ENCODE results near the gene ADCY9. TPM values are rescaled to one million over a fixed set of nuclear protein-coding genes. Genes with fewer than 3 reads are reported as not detected.
"Not testable (repeated sequence)": the region's sequence is repeated elsewhere in the genome, so short reads cannot be mapped to it uniquely, and the experiment has no call there.

Gene ADCY9
- total RNA-seq, 1 experiment from 2014 or later = 10.5 TPM

DNA sequence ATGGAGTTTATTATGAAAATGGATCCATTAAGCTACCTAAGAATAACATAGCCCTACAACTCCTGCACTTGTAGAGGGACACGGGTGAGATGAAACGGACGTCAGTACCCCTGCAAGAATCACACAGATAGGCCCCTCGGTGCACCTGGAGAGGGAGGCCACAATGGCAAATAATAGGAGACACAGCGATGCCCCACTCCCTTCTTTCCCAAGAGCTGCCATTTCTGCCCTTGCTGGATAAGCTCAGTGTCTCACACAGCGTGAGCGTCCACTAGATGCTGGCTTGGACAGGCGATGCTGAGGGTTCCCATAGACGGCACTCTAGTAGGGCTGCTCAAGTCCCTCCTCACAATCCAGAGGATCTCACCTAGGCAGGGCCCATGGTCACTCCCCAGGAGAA is 67.8 kb downstream of the ADCY9 start:
- H3K9me2 ChIP-seq (ENCODE audit: insufficient read depth) = no peaks in the 10 kb centered on the region
- no peaks in the 10 kb centered on the region for H3K27me3 ChIP-seq (ENCODE audit: insufficient read depth, low read depth)
- no peaks in the 10 kb centered on the region for H3K79me2 ChIP-seq (ENCODE audit: low read depth)
- TF ChIP-seq, protein P1, sequence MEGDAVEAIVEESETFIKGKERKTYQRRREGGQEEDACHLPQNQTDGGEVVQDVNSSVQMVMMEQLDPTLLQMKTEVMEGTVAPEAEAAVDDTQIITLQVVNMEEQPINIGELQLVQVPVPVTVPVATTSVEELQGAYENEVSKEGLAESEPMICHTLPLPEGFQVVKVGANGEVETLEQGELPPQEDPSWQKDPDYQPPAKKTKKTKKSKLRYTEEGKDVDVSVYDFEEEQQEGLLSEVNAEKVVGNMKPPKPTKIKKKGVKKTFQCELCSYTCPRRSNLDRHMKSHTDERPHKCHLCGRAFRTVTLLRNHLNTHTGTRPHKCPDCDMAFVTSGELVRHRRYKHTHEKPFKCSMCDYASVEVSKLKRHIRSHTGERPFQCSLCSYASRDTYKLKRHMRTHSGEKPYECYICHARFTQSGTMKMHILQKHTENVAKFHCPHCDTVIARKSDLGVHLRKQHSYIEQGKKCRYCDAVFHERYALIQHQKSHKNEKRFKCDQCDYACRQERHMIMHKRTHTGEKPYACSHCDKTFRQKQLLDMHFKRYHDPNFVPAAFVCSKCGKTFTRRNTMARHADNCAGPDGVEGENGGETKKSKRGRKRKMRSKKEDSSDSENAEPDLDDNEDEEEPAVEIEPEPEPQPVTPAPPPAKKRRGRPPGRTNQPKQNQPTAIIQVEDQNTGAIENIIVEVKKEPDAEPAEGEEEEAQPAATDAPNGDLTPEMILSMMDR (conservative IDR thresholded peaks at IDR 0.05) = no peak
- TF ChIP-seq EZH2 (IDR thresholded peaks at IDR 0.05; ENCODE audit: low read depth) = no peak
- intact Hi-C loops (cut with micrococcal nuclease; ENCODE audit: unreplicated experiment) = no loop called here
- no peaks in the 10 kb centered on the region for H3K36me3 ChIP-seq (ENCODE audit: low read depth)
- no peak overlapping the region for H3K4me3 ChIP-seq
- H3F3A ChIP-seq (ENCODE audit: insufficient read depth, low read depth) = peaks cover 11% of the 10 kb centered on the region
- H3K9me3 ChIP-seq (ENCODE audit: insufficient read depth, low read depth) = no peaks in the 10 kb centered on the region
- no peak for DNase-seq
- H3K4me2 ChIP-seq = no peak overlapping the region
- BruUV-seq (replicated peaks) = no TSS peak
- H2AFZ ChIP-seq = no peak overlapping the region
- H3K27ac ChIP-seq = no peak overlapping the region
- CTCF ChIA-PET = no interaction called here
- H3K4me1 ChIP-seq (replicated peaks; ENCODE audit: insufficient read depth) = peaks cover 16% of the 10 kb centered on the region
- no peaks in the 10 kb centered on the region for H4K20me1 ChIP-seq (ENCODE audit: insufficient read depth)
- POLR2A ChIA-PET (ENCODE audit: unreplicated experiment) = no interaction called here

DNA sequence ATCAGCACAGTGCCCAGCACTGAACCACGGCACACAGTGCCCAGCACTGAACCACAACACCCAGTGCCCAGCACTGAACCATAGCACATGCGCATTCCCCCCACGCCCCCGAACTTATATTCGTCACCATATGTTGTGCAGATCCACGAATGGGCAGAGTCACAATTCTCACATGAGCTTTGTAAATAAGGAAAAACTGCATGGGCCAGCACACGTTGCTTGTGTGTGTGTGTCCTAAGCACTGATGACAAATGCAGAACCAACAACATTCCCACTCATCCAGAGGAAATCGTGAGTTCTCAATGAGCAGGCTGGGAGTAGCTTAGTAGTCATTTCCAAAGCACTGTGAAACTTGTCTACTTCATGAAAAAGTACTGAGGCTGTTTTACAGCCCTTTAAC is 70.0 kb downstream of the ADCY9 start:
- H3K9me2 ChIP-seq (ENCODE audit: insufficient read depth) = no peaks in the 10 kb centered on the region
- TF ChIP-seq, protein P1 (conservative IDR thresholded peaks at IDR 0.05) = no peak
- no peak for TF ChIP-seq EZH2 (IDR thresholded peaks at IDR 0.05; ENCODE audit: low read depth)
- H3K79me2 ChIP-seq (ENCODE audit: low read depth) = no peaks in the 10 kb centered on the region
- no peaks in the 10 kb centered on the region for H3K4me1 ChIP-seq (replicated peaks; ENCODE audit: insufficient read depth)
- intact Hi-C loops (cut with micrococcal nuclease; ENCODE audit: unreplicated experiment) = no loop called here
- H3F3A ChIP-seq (ENCODE audit: insufficient read depth, low read depth) = no peaks in the 10 kb centered on the region
- H3K27me3 ChIP-seq (ENCODE audit: insufficient read depth, low read depth) = no peaks in the 10 kb centered on the region
- CTCF ChIA-PET = interaction anchor here (0.7 kb wide), 1 partner anchor 47 kb away, joined by 3 read pairs; no protein-coding TSS in a partner anchor
- POLR2A ChIA-PET (ENCODE audit: unreplicated experiment) = no interaction called here
- no peaks in the 10 kb centered on the region for H4K20me1 ChIP-seq (ENCODE audit: insufficient read depth)
- H2AFZ ChIP-seq = no peak overlapping the region
- H3K27ac ChIP-seq = no peak overlapping the region
- no peaks in the 10 kb centered on the region for H3K36me3 ChIP-seq (ENCODE audit: low read depth)
- no peak for DNase-seq
- no TSS peak for BruUV-seq (replicated peaks)
- H3K4me2 ChIP-seq = no peak overlapping the region
- H3K4me3 ChIP-seq = no peak overlapping the region
- H3K9me3 ChIP-seq (ENCODE audit: insufficient read depth, low read depth) = no peaks in the 10 kb centered on the region

DNA sequence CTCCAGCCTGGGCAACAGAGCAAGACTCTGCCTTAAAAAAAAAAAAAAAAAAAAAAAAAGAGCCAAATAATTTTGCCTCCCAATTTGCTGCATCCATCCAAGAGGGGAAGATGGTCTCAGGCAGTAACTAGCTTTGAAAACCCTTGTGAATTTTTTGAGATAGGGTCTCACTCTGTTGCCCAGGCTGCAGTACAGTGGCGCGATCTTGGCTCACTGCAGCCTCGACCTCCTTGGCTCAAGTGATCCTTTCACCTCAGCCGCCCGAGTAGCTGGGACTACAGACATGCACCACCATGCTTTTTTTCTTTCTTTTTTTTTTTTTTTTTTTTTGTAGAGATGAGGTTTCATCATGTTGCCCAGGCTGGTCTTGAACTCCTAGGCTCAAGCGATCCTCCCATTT is 70.7 kb downstream of the ADCY9 start:
- intact Hi-C loops (cut with micrococcal nuclease; ENCODE audit: unreplicated experiment); CTCF ChIA-PET; POLR2A ChIA-PET (ENCODE audit: unreplicated experiment); H3K36me3 ChIP-seq (ENCODE audit: low read depth); H4K20me1 ChIP-seq (ENCODE audit: insufficient read depth); H3K27ac ChIP-seq; H3K4me1 ChIP-seq (replicated peaks; ENCODE audit: insufficient read depth); H3K9me3 ChIP-seq (ENCODE audit: insufficient read depth, low read depth); BruUV-seq (replicated peaks); H3K4me3 ChIP-seq; DNase-seq; H3K4me2 ChIP-seq; H3K79me2 ChIP-seq (ENCODE audit: low read depth); H3F3A ChIP-seq (ENCODE audit: insufficient read depth, low read depth); H3K9me2 ChIP-seq (ENCODE audit: insufficient read depth); H3K27me3 ChIP-seq (ENCODE audit: insufficient read depth, low read depth); H2AFZ ChIP-seq: not testable (repeated sequence)

DNA sequence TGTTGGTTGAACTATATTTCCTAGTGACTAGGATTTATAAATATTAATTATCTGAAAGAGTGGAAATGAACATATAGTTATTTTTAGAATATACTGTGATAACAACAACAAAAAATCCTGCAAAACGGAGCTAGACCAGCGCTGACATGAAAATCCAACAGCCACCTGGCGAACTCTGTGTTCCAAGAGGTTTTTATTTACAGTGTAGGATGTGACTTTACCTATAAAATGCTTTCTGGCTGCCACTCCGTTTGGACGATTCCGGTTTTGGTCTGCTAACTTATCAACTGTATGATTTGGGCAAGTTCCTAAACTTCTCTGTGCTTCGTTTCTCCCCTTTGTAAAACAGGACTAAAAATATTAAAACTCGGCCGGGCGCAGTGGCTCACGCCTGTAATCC is 73.7 kb downstream of the ADCY9 start:
- BruUV-seq (replicated peaks) = no TSS peak
- intact Hi-C loops (cut with micrococcal nuclease; ENCODE audit: unreplicated experiment) = no loop called here
- Histone ChIP-seq H3K27ac (no peak overlapping the region), H2AFZ (no peak overlapping the region), H3F3A (ENCODE audit: insufficient read depth, low read depth) (no peaks in the 10 kb centered on the region), H3K27me3 (ENCODE audit: insufficient read depth, low read depth) (no peaks in the 10 kb centered on the region), H3K4me2 (no peak overlapping the region), H3K9me2 (ENCODE audit: insufficient read depth) (no peaks in the 10 kb centered on the region), H3K4me3 (no peak overlapping the region), H3K9me3 (ENCODE audit: insufficient read depth, low read depth) (no peaks in the 10 kb centered on the region), H3K36me3 (ENCODE audit: low read depth) (no peaks in the 10 kb centered on the region), H3K4me1 (replicated peaks; ENCODE audit: insufficient read depth) (no peaks in the 10 kb centered on the region), H4K20me1 (ENCODE audit: insufficient read depth) (no peaks in the 10 kb centered on the region; the same call in 1 of the 2 replicates), H3K79me2 (ENCODE audit: low read depth) (no peaks in the 10 kb centered on the region)
- TF ChIP-seq, protein P1 (conservative IDR thresholded peaks at IDR 0.05) = no peak
- no peak for TF ChIP-seq EZH2 (IDR thresholded peaks at IDR 0.05; ENCODE audit: low read depth)
- ChIA-PET POLR2A (ENCODE audit: unreplicated experiment) (no interaction called here), CTCF (no interaction called here)
- DNase-seq = no peak

Measured in PC-9 (cell line).